Activated CD8-positive, alpha-beta memory T cell treated with anti-CD3 and anti-CD28 coated beads, Interleukin-2, amount 50 U/mL, for 24 hours (primary cell): ENCODE data around the gene METTL16.
"Not testable (repeated sequence)": the region's sequence is repeated elsewhere in the genome, so short reads cannot be mapped to it uniquely, and the experiment has no call there.

Source experiments
- DNase-seq: peaks from one replicate; pipeline ENCODE4 v3.0.0-alpha.2; 2020; ENCODE audit errors: extremely low read depth

Gene METTL16

DNA sequence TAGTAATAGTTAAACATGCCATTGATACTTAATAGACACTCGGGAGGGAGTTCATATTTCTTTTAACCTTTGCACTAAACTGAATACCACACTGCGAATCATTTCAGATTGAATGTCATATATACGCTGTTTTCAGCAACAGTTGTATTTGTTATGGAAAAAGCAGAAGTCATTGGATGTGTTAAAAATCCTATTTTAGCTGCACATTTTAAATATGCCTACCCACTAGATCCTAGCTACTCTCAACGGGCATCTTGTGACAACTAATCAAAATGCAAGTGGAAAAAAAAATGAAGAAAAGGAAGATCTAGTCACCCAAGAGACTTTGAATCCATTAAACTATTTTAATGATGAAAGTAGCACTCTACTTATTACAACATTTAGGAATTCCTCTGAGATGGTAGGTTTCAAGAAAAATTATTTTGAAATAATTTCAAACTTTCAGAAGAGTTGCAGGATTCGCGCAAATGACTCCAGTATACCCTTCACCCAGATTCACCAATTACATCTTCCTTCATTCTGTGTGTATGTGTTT is 59.4 kb downstream of the METTL16 start:
- DNase-seq: no peak

- DNase-seq: no peak
Observed at GRCh38 chr17:2450016-2450650, 61.6 kb downstream of the METTL16 start.

DNA sequence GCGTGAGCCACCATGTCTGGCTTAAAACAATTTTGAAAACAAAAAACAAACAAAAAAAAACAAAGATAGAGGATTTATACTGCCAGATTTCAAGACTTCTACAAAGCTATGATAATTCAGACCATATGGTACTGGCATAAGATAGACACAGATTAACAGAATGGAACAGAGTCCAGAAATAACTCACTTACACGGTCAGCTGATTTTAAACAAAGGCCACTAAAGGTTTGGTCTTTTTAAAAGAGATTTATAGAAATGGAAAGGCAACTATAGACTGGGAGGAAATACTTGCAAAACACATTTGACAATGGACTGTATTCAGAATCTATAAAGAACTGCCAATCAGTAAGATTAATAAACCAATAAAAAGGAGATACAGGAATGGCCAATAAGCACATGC is 62.2 kb downstream of the METTL16 start:
- no peak for DNase-seq

- not testable (repeated sequence) for DNase-seq
Observed at GRCh38 chr17:2447479-2447878, 64.2 kb downstream of the METTL16 start.

GRCh38 chr17:2445638-2446037 is 66.0 kb downstream of the METTL16 start:
- DNase-seq: no peak

DNA sequence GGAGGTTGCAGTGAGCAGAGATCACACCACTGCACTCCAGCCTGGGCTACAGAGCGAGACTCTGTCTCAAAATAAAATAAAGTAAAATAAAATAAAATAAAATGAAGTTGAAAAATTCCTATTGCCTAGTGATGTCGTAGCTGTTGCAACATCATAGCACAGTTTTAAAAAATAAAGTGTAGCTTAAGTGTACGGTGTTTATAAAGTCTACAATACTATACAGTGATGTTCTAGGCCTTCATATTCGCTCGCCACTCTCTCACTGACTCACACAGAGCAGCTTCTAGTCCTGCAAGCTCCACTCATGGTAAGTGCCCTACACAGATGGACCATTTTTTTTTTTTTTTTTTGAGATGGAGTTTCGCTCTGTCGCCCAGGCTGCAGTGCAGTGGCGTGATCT is 67.3 kb downstream of the METTL16 start:
- no peak for DNase-seq

- no peak for DNase-seq
Observed at GRCh38 chr17:2442166-2442565, 69.5 kb downstream of the METTL16 start.

GRCh38 chr17:2440930-2441329 is 70.8 kb downstream of the METTL16 start:
- DNase-seq: no peak

- DNase-seq: not testable (repeated sequence)
Observed at GRCh38 chr17:2439997-2440396, 71.7 kb downstream of the METTL16 start.

DNA sequence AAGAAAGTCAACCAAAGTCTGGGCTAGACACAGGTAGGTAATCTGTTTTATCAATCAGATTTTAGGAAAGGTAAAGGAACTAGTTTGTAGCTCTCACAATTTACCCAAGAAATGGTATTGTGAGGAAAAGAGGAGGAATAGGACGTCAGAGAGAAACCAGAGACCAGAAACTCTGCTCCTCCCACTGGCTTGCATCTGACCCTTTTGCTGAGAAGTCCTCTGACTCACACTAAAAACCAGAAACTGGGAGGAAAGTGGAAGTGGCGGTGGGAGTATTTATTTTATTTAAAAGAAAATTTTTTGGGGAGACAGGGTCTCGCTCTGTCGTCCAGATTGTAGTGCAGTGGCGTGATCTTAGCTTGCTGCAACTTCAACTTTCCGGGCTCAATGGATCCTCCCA is 72.9 kb downstream of the METTL16 start:
- DNase-seq: no peak

DNA sequence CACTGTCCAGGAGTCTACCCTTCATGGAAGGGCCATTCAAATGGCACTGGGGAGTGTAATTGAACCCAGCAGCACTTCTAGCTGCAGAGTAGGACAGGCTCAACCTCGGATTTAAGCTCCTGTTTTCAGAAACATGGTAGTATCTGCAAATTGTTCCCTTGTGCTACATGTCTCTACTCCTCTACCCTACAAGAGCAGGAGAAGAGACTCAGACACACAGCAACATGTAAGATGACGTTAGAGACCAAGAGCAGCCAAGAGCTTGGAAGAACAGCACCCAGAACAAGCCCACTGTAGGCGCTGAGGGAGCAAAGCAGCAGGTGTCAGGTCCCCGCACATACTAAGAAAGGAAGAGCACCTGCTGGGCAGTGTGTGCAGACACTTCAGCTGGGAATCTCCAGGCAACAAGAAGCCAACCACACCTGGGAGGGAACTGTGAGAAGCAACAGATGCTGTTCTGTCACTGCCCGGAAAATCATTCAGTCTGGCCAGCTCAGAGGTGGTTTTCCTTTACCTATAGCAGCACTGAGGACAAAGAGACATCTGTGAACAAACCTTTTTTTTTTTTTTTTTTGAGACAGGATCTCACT is 75.3 kb downstream of the METTL16 start:
- DNase-seq: no peak

DNA sequence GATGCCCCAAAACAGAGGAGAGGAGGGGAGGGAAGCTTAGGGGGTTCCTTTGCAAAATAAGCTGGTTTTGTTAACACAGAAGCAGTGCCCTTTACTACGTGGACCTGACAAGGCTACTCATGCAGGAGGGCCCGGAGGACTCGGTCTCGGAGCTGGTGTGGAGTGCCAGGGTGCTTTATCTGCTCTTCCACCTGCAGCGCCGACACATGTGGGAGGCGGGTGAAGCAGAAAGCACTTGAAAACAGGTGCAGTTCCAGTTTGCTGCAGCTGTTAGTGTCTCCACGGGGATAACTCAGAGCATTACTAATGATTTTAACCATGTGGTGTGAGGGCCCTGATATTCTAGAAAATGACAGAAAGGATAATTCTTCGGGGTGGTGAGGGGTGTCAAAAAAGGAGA is 75.8 kb downstream of the METTL16 start:
- no peak for DNase-seq

- DNase-seq: no peak
Observed at GRCh38 chr17:2435181-2435741, 76.4 kb downstream of the METTL16 start.

GRCh38 chr17:2433696-2434095 is 78.0 kb downstream of the METTL16 start:
- DNase-seq: no peak

- no peak for DNase-seq
Observed at GRCh38 chr17:2427910-2428309, 83.8 kb downstream of the METTL16 start.

DNA sequence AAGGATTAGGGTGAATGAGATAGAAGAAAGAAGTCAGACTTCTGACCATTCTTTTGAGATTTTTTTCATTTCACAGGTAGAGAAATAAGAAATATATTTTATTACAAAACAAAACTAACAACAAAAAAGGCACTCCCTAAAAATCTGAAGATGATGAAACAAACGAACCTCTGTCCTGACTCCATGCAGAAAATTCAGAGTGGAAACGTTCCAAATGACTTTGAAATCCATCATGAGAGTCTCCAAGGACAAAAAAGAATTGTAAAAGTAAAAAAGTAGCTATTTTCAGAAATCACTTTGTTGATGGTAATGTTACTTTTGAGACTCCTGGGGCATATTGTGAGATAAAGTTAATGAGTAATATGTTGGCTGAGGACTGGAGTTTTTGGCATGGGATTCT is 84.5 kb downstream of the METTL16 start:
- DNase-seq: no peak

- DNase-seq: no peak
Observed at GRCh38 chr17:2423271-2423670, 88.4 kb downstream of the METTL16 start.

DNA sequence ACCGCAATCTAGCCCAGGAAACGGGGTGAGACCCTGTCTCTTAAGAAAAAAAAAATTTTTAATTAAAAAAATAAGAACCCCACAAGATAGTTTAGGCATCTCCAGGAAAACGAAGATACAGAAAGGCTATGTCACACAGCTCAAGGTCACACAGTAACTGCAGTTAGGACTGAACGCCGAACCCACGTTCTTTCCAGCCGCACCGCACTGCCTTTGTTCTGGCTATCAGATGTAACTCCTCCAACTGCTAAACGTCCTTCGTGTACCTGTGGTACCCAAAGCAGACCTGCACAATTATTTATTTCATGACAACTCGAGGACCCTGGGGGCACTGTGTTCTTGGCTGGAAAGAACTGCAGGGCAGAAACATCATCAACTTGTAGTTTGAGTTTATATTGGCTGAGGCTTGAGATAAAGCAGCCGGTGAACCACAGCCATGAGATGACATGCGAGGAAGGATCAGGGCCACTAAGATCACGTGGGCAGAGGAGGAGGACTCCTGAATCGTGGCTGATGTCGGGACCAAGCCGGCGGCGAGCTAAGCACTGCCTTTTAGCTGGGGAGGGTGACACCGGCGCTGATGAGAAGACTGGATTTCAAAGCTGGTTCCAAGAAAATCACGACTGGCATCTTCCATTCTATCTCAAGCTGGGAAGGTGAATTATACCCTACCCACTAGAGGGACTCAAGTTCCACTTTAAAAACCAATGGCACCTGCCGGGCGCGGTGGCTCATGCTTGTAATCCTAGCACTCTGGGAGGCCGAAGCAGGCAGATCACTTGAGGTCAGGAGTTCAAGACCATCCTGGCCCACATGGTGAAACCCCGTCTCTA is 90.2 kb downstream of the METTL16 start:
- no peak for DNase-seq

GRCh38 chr17:2420176-2420575 is 91.5 kb downstream of the METTL16 start:
- DNase-seq: no peak

- no peak for DNase-seq
Observed at GRCh38 chr17:2419486-2419885, 92.2 kb downstream of the METTL16 start.

DNA sequence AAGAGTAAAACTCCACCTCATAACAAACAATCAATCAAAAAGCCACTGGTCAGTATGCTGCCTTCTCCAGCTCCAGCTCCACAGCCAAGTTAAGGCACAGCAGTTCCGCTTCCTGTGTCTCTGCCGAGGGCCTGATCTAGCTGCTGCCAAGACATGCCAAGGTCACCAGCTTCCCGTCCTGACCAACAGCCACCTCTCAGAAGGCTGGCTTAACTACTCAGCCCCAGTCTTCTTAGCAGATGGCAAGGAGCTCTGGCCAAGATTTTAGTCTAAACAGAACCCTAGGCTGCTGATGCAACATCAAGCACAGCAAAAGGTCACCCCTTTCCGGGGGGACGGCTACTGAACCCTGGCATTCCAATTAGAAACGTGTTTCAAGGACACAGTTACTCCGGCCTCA is 93.1 kb downstream of the METTL16 start:
- DNase-seq: no peak

DNA sequence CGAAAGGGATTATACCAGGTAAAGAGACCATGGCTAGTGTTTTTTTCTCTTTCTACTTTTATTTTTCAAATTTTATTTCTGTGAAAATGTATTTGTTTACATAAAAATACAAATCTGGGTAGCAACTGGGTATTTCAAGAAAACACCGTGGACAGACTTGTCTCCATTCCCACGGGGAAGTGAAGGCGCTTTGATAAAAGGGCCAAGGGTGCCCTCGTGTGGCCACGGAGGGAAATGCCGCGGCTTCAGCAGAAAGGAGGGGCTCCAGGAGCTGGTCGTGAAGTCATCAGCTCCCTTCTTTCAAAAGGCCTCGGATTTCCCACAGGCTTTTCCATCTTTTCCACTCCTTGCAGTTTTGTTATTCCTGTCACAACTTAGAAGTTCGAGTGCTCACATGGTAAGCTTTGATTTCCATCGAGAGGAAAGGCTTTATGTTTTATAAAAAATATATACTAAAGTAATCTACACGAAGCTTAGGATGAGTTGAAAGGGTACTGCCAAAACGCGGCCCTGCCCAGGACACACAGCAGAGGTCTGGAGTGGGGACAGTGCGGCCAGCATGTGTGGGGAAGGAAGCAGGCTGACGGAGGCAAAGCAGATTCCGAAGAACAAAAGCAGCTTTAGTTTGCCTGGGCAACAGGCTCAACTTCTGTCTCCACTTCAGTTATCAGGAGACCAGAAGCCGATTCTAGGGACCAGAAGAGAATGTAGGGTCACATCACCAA is 95.5 kb downstream of the METTL16 start:
- no peak for DNase-seq
